GM18502 (cell line): ENCODE results near the gene REEP2.
"Not testable (repeated sequence)": the region's sequence is repeated elsewhere in the genome, so short reads cannot be mapped to it uniquely, and the experiment has no call there.

Source experiments
- ATAC-seq: cut with Tn5 transposase; IDR thresholded peaks from one replicate; pipeline ENCODE4 v1.9.1; 2021; ENCODE audit warnings: mild to moderate bottlenecking; ENCODE audit not compliant: unreplicated experiment, poor library complexity

REEP2 gene

GRCh38 chr5:138438724-138439476, at the start of gene REEP2:
Gene REEP2, plus strand, starts transcription at chr5:138439057. Its CDS starts 152 bp downstream, at chr5:138439209.
- ATAC-seq, result peak; percentile 79

DNA sequence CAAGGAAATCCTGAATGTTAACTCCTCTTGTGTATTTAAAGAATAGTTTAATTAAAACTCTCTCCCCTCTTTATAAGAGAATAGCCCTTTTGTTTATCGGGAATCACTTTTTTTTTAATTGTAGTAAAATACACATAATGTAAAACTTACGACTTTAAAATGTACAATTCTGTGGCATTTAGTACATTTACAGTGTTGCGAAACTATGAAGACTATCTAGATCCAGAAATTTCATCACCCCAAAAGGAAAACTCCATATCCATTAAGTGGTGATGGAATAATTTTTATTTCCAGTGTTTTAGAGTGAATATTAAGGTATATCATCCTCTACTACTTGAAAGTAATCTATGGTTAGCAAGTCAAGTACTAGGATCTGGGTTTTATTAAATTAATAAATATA, 49.5 kb upstream of the REEP2 start:
- ATAC-seq, result no peak

GRCh38 chr5:138389911-138390310, 48.9 kb upstream of the REEP2 start:
- ATAC-seq, result not testable (repeated sequence)

- no peak for ATAC-seq
Observed at GRCh38 chr5:138391859-138392386, 46.9 kb upstream of the REEP2 start.

DNA sequence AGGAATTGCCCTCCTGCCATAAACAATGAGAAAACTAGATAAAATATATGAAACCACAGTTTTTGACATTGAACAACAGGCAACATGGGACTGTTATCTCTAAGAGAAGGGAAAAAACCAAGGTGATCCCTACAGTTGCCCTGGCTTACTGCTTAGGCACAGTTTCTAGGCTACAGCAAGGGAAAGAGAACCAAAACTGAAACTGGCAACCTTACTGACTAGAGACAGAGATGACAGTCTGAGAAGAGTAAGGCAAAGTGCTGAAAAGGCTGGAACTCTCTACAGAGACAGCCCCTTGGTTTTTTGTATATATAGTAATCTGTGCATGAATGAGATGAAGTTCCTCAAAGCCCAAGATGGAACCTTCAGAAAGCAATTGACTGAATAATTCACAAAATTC, 36.2 kb upstream of the REEP2 start:
- peak; percentile 68 for ATAC-seq

GRCh38 chr5:138408023-138408422, 30.8 kb upstream of the REEP2 start:
- peak; percentile 82 for ATAC-seq

DNA sequence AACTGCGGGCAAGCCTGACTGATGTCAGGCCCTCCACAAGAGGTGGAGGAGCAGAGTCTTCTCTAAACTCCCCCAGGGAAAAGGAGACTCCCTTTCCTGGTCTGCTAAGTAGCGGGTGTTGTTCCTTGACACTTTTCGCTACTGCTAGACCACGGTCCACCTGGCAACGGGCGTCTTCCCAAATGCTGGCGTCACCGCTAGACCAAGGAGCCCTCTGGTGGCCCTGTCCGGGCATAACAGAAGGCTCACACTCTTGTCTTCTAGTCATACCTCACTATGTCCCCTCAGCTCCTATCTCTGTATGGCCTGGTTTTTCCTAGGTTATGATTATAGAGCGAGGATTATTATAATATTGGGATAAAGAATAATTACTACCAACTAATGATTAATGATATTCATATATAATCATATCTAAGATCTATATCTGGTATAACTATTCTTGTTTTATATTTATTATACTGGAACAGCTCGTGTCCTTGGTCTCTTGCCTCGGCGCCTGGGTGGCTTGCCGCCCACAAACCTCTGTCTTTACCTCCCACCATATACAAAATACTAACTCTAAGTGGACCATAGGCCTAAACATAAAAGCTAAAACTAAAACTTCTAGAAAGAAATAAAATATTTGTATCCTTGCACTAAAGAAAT, 27.7 kb upstream of the REEP2 start:
- ATAC-seq, result not testable (repeated sequence)

GRCh38 chr5:138418444-138418843, 20.4 kb upstream of the REEP2 start:
- ATAC-seq, result no peak

DNA sequence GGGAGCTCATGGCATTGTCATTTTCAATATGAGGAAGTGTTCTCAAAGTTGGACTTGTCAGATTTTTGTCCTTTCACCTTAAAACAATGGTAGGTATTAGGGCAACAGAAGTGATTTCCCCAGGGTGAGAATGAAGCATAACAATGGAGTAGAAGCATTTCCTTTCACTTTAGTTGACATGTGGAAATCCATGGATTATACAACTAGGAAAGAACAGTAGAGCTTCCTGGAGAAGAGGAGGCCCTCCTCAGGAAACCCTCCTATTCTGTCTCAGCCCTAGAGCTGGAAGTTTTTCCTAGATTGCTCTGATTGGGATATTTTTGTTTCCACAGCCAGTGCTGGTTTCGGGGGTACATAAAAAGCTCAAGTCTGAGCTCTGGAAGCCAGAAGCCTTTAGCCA, 13.8 kb upstream of the REEP2 start:
- ATAC-seq, result no peak

- no peak for ATAC-seq
Observed at GRCh38 chr5:138435943-138436342, 2.9 kb upstream of the REEP2 start.

DNA sequence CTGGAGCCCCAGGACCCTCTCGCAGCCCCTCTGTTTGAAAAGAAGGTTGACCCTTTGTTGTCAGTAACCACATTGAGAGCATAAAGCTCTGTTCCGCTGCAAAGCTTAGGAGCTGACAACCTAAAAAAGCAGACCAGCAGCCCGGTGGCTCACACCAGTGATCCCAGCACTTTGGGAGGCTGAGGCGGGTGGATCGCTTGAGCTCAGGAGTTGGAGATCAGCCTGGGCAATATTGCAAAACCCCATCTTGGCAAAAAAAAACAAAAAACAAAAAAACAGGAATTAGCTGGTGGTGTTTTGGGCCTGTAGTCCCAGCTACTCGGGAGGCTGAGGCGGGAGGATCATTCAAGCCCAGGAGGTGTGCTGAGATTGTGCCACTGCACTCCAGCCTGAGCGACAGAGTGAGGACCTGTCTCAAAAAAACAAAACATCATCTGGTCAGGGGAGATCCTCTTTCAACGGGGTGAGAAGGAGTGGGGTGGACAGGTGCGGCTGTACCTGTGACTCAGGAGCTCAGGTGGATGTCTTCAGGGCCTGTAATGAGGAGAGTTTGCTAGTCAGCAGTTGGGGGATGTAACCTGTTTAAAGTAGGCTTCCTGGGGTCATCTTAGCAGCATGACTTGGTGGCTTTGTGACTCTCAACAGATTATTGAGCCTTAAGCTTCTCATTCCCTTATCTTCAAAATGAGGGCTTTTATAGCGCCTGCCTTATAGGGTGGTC, 694 bp upstream of the REEP2 start:
- ATAC-seq, result no peak

GRCh38 chr5:138439477-138440158, 761 bp downstream of the REEP2 start:
- ATAC-seq, result no peak

DNA sequence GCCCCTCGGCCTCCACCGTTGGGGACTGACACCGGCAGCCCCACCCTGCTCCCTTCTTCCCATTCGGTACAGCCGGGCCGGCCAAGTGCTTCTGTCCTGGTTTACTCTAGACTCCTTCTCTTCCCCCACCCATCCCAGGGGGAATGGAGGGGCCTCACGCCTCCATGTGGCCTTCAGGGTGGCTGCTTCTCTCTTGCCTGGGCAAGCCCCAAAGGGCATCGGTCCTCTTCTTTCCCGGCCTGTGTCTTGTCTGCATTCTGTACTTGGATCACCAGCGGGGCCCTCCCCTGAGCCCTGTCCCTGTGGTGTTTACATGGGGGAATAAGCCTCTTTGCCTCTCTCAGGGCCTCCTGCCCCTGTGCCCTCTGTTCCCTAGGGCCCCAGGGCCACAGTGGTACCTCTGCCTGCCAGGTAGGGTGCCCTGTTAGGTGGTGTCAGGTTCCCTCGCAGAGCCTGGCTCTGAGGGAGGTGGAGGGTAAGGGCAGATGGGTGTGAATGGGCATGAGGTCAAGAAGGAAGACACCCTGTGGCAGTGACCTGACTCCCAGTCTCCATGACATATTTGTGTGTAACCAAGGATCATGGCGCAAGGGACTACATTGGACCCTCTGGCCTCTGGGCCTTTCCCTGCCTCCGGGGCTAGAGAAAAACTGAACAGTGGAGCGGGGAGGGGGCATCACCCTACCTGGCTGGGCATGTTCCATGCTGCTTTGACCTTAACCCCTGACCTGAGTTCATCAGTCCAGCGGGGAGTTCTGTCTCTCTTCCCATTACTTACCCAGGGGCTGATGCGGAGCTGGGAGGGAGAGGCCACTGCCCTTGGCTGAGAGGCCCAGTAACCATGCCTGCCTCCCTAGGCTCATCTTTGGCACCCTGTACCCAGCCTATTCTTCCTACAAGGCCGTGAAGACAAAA, 1.6 kb downstream of the REEP2 start:
- no peak for ATAC-seq

GRCh38 chr5:138441221-138441620, 2.4 kb downstream of the REEP2 start:
- ATAC-seq, result no peak

DNA sequence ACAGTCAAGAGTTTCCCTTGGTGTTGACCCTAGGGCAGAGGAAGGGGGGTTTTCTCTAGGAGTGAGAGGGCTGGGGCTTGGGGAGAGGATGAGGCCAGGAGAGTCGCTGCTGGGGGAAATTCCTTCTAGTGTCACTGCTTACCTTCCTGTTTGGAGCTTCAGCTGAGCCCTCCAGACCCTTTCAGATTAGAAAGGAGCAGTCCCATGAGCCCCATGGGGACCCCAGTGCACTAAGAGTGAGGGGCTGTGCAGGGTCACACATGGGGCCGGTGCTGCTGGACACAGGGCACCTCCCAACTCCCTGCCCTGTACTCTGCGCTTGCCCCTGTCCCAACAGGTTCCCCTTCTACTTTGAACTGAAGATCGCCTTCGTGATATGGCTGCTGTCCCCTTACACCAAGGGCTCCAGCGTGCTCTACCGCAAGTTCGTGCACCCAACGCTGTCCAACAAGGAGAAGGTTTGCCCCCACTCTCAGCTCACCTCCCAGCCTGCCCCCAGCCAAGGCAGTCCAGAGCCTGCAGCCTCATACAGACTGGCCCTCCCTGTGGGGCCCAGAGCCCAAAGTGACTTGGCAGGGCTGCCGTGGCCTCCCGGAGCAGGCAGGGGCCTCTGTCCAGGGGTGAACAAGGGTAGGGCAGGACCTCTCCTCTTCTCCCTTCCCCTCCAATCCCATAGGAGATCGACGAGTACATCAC, 5.4 kb downstream of the REEP2 start:
- no peak for ATAC-seq

DNA sequence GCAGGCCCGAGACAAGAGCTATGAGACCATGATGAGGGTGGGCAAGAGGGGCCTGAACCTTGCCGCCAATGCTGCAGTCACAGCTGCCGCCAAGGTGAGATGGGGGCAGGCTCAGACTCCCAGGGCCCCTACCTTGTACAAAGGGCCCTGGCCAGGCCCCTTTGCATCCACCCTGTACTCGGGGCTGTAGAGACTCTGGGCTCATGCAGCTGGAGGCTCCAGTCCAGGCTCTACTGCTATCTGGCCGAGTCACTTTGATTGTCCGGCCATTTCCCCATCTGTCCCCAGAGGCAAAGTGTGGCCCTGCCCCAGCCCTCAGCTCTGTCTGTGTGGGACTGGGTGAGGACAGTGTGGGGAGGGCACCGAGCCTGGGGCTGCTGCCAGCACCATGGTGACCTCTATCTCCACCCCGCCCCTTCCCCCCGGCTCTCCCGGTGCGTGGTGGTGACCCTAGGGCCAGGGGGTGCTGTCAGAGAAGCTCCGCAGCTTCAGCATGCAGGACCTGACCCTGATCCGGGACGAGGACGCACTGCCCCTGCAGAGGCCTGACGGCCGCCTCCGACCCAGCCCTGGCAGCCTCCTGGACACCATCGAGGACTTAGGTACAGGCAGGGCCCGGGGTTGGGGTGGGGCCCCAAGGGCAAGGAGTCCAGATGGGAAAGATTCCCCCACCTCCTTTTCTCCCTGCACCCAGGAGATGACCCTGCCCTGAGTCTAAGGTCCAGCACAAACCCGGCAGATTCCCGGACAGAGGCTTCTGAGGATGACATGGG, 6.1 kb downstream of the REEP2 start:
- ATAC-seq, result no peak

- no peak for ATAC-seq
Observed at GRCh38 chr5:138445547-138446271, 6.9 kb downstream of the REEP2 start.

GRCh38 chr5:138448070-138448469, 9.2 kb downstream of the REEP2 start:
- ATAC-seq, result no peak
